NCI-H1417 (cell line): ENCODE results near the gene EIF5A.

Source experiments
- DNase-seq, 3 experiments: peaks; one replicate each; lab custom pipeline; 2025; lab: John Stamatoyannopoulos, UW

Gene EIF5A

DNA sequence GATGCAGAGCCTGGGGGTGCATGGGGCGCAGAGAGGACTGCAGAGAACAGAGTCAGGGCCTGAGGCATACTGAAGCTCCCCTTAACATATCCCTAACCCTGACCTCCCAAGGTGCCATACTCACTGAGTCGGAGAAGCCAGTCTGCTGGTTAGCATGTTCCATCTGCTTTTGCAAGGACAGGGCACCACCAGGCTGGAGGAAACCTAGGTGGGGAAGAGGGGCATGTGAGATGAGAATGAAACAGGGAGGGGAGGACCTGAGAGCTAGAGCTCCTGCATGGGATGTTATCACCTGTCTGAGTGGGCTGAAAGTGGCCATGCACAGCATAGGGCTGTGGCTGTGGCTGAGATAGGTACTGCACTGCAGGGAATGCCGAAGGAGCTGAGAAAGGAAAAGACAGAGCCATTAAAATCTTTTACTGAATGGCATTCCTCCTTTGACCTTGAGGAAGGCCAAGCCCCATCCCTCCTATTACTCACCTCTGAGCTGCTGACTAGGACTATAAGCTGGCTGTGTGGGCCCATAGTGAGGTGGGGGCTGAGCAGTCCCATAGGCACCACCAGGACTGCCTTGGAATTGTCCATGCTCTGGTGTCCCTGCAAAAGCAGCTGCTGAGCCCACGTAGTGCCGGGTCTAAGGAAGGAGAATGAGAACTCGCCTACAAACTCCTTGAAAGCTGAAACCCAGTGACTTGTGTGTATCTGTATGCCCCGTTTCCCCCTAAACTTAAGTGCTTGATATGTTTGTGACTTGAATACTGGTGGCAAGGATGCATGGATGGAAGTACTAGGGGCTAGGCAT lies 5.9 kb downstream of the EIF5A start:
- no peak for DNase-seq

DNA sequence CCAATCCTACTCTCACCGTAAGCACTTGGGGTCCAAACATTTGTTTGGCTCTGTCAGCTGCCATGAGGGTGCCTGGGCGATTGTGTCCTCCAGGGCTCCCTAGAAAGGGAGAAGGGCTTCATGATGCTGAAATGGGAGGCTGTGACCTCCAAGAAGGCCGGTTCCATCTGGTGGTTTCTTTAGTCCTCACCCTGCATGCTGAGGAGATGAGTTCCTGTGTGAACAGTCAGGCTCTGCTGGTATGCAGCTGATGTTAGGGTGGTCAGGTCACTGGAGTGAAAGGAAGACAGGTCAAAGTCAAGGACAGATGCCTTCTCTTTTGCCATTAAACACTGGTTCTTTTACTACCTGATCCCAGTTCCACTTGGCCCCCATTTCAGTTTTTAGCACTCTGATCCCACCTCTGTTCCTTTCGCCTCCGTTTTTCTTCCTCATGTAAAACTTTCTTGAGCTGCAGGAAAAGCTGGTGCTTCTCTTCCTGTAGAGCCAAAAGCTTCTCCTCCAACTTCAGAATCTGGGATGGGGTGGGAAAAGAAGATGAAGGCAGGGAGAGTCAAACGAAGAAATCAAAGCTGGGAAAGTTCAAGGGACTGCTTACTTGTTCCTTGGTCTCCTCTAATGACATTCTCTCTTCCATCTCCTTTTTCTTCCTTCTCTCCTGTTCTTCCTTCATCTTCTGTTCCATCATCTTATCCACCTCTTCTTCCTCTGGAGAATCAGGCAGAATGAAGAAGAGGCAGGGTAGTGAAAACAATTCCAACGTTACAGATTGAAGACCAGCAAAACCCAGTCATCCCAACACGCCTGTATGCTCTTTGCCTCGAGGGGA lies 6.7 kb downstream of the EIF5A start:
- DNase-seq: no peak

DNA sequence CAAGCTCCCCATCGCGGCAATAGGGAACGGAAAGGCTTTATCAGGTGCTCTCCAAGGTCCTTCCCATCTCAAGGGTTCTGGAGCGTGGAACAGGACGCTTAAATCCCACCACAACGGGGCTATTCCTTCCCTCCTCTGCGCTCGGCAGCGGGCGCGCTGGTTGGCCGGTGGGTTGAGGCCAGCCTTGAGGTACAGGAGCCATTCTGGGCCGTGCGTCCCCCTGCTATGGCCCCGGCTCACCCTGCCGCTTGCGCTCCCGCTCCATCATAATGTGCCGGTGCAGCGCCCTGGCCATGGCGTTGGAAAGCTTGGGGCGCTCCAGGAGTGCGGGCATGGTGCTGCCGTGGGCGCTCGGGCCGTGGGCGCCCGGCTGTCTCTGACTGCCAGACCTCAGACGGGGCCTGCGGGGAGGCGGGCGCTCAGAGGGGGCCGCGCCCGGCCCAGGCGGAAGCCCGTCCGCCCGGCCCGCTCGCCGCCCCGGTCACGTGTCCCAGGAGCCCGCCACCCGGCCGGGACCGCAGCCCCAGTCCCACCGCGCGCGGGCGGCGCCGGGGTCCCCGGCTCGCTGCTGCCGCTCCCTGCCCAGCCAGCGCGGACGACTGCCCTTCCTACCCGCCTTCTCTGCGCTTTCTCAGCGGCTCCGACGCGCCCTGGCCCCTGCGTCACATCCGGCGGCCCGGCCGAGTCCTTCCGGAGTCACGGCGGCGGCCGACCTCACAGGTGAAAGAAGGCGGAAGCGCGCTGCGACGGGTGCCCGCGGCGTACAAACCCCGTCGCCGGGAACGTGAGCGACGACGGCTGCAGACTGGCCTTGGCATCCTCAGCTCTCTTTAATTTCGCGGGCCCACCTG lies 7.5 kb downstream of the EIF5A start, which contains the start of gene GPS2:
GPS2 (minus strand) TSS at position 642 of the 851 bp plus-strand sequence; CDS start at position 334, 308 bp downstream.
- peak; percentile 71 to 87 (median 82) for DNase-seq

DNA sequence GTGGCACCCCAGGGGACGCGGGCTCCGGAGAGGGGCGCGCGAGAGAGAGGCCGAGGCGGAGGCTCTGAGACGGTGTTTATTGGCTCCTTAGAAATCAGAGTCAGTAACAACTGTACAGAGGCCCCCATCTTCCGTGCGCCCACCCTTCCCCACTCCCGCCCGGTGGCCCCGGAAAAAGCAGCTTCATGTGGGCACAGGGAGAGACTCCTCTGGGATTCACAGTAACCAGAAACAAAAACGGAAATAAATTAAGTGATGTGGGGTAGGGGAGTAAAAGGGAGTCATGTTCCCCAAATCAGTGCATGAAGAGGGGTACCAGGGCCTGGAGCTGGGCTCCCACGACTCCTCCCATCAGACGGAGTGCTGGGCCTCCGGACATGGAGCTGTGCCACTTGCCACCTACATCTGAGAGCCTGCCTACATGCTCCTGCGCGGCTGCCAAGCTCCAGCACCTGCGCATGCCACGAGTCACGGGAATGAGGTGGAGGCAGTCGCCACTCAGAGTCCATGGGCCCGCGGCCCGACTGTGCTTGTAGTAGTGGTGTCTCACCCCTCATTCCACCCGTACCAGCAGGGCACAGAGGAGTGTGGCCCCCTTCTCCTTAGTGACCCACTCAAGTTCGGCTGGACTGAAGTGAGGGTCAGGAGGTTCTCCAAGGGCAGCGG lies 8.3 kb downstream of the EIF5A start:
- peak in 1 of 3 experiments; percentile 13 for DNase-seq

DNA sequence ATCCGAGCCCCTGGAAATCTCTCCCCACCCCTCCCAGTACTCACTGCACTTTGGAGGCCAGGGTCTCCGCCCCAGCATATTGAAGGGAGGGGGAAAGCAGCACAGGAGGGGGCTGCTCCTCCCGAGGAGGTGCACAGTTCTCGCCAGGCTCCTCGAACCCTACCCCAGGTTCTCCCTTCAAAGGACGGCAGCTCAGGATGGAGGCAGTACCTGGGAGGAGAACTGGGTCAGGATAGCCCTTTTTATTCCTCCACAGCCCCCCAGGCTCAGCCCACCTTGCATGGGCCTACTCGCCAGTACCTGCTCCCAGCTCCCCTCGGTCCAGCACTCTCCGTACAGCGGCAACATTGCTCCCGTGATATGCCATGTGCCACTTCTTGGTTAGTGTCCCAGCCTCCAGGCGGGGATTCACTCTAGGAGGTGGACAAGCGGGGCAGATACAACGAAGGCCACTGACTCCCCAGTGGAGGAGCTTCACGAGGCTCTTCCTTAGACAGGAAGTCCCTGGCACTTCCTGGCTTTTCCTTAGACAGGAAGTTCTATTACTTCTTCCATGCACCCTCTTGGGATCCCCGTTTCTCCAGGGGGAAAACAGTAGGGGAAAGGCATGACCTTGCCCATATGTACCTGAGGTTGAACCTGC lies 9.9 kb downstream of the EIF5A start:
- DNase-seq: no peak

DNA sequence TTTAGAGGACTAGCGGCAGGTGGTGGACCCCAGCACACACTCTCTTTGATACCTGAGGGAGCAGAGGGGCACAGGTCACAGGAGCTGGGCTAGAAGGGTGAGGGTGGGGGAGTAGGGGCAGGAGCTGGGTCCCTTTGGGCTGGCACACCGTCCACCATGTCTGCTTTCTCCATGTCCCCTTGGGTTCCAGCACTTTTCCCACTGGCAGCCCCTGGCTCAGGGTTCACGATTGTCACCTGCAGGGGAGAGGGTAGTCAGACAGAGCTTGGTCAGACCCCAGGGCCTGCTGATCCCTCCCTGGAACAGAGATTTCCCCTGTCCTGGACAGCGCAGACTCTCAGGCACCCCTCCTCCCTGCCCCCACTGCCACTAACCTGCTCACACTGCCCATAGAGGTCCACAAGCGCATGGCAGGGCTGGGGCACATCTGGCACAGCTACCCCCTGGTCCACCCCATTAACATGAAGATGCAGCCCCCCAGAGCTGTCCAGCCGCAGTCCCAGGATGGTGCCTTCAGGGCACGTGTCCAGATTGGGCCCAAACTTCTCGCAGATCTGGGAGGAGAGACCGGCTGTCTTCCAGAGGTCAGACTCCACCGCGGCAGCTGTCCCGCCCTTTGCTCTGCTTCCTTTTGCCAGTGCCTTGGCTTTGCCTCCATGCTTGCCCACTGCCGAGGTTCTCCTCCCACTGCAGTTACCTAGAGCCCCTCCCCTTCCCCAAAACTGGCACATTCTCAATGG lies 10.9 kb downstream of the EIF5A start:
- no peak for DNase-seq

DNA sequence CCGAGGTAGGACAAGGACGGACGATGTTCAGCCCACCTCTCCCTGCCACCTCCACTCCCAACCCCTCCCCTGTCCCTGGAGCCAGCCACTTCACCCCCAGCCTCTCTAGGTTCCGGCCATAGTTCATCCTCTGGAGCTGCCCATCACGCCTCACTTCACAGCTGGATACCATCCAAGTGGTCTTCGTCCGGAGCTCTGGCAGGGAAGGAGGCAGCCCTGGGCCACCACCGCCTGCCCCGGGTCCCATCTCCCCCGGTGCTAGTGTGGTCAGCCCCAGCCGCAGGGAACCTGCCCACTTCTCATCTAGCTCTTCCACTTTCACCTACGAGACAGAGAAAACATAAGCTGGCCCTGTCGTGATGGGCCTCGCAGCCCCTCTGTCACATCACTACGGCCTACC lies 14.0 kb downstream of the EIF5A start:
- no peak for DNase-seq

DNA sequence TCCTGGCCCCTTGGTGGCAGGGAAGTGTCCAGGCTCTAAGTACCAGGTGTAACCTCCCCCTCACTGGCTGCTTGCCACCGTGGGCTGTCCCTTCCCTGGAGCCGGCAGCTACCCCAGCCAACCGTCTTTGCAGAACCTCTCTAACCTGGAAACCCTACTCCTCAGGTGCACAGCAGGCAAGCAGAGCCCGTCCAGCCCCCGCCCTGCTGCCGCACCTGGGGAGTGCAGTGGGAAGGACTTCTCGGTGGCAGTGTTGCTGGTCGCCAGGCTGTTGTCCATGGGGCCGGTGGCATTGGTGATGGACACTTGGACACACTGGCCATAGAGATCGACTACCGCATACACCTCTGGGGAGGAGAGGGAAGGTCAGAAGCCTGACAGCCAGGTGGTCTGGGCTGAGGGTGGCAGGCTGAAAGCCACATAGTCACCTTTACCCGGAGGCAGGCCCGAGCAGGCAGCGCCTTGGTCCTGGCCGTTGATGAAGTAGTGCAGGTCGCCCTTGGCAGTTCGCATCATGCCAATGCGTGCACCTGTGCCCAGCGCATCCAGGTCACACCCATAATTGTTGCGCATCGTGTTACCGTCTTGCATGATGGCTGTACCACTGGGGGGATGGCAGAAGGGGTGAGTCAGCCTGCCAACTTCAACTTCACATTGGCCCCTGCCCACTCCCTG lies 15.2 kb downstream of the EIF5A start:
- no peak for DNase-seq

DNA sequence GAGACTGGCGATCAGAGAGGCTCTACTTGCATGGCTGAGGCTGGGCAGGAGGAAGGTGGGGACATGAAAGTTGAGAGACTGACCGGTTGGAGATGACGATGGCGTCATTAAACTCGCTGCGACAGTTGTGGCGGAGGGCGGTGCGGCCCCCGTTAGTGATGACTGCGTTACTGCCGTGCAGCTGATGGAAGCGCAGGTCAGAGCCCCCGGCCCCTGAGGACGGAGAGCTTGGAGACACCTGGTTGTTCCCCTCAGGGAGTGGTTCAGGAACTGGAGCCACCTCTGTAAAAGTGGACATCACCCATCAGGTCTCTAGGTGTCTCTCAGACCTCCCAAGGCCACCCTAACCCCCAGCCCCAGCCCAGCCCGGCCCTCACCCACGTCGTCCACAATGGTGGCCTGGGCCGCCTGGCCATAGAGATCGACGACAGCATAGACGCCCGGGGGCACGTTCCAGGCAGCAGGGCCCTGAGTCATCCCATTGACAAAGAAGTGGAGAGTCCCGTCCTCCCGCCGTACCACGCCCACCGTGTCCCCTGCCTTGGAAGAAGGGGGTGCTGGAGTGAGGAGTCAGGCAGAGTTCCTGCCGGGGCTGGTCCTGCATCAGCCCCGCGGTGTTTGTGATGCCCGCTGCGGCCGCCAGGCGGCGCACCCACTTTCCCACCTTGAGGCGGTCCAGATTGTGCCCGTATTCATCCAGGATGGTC lies 16.5 kb downstream of the EIF5A start:
- DNase-seq: no peak

DNA sequence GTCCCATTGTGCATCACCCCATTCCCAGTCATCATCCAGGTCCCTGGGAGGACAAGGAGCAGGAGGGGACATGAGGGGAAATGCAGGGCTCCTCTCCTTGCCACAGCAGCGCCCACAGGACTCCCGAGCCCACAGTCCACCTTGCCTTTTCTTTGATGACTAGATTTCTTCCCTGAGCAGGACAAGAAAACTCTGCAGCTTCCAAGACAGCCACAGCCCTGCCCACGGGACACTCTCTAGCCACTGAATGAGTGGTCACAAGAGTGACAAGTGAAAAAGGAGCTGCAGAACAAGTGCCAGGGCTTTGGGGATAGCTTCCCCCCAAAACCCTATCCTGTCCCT lies 17.0 kb downstream of the EIF5A start:
- no peak for DNase-seq

DNA sequence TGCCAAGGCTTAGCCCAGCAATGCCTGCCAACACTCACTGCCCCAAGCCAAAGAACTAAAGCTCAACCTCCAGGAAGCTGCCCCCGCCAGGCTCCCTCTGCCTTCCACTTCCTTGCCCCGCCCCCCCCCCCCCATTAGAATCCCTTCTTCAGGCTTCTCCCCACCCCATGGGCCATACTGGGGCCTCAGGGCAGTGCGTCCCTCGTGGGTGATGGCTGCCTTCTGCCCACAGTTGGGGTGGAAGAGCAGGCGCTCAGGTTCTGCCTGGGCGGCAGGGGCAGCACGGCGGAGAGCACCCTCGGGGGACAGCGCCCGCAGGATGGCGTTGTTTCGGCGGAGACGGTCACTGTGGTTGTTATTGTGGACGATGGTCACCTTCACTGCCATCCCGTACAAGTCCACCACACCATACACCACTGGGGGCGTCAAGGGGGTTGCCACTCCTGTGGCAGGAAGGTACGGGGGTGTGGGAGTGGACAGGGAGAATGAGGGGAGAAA lies 17.7 kb downstream of the EIF5A start:
- DNase-seq: no peak

DNA sequence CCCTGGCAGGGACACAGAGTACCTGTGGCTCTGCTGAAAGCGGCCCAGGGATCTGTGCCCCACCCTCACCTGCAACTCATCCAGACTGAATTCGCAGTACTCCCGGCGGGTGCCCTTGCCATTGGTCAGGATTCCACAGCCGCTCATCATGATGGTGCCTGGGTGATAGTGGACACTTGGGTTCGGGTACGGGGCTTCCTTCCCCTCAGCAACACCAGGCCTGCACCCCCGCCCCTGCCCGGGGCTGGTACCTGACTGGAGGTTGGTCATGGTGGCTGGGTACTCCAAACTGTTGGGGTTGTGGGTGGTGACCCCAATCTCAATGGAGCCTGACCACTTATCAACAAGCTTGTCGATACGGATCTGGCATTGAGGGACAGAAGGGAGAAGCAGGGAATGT lies 18.8 kb downstream of the EIF5A start:
- no peak for DNase-seq

DNA sequence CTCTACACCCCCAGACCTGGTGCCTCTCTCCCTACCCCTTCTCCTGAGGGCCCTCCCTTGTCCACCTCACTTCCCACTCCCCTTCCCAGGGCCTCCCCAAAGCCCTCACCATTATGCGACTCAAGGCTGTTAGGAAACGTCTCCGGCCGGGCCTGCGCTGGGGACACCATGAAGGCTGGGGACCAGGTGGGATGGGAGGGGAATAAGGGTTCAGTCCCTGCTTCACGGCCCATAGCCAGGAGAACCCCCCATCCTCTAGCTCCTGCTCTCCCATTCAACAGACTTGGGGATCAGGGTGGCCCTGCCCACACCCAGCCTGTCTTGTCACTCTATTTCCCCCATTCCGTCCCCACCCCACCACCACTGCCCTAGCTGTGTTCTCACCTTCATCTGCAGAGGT lies 19.6 kb downstream of the EIF5A start:
- no peak for DNase-seq

DNA sequence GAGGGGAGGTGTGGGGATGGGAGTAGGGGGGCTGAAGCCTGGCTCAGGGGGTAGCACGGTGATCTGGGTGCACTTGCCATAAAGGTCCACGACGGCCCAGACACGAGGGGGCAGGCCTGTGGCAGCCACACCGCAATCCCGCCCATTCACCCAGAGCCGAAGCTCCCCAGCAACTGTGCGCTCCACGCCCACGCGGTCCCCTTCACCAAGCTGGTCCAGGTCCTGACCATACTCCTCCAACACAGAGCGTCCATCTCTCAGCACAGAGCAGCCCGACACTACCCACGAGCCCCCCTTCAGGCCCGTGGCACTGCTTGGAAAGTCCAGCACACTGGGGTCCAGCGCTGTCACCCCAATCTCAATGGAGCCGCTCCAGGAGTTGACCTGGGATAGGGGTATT lies 20.1 kb downstream of the EIF5A start:
- no peak for DNase-seq

DNA sequence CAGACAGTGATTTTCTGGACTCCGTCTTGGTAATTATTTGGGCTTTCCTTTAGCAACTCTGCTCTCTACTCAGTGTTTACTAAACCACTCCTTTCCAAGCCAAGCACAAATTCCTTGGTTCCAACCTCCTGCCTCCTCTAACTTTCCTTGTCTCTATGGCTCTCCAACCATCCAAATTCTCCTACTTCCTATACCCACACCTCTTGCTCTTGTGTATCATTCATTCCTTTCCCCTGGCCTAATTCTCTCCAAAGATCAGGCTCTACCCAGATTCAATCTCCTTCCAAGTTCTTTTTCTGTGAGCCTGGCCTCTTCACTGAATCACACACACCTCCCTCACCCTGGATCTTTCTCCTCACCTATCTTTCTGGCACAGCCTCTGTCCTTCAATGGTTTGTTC lies 20.6 kb downstream of the EIF5A start:
- DNase-seq: no peak

DNA sequence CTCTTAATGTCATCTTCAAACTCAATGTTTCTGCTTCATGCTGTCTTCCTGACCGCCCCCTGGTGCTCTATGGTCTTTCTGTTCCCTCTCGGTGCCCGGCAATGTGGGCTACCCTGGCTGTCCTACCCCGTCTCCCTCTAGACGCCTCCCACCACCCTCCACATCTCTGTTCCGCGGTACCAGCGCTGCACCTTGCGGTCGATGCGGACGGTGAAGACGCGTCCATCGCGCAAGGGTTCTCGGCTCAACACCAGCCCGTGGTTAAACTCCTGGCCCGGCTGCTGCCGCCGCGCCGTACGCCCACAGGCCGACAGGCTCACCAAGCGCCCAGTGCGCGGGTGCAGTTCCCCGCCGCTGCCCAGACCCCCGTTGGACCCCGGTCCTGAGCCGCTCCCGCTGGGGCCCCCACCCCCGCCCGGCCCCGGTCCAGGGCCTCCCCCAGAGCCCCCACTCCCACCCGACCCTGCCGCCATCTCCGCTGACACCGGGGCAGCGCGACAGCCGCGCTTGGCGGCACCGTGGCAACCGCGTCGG lies 21.5 kb downstream of the EIF5A start, which contains the start of gene NEURL4:
NEURL4 (minus strand) TSS at position 496 of the 534 bp plus-strand sequence; CDS start at position 473, 23 bp downstream.
- DNase-seq: peak in 1 of 3 experiments; percentile 50

DNA sequence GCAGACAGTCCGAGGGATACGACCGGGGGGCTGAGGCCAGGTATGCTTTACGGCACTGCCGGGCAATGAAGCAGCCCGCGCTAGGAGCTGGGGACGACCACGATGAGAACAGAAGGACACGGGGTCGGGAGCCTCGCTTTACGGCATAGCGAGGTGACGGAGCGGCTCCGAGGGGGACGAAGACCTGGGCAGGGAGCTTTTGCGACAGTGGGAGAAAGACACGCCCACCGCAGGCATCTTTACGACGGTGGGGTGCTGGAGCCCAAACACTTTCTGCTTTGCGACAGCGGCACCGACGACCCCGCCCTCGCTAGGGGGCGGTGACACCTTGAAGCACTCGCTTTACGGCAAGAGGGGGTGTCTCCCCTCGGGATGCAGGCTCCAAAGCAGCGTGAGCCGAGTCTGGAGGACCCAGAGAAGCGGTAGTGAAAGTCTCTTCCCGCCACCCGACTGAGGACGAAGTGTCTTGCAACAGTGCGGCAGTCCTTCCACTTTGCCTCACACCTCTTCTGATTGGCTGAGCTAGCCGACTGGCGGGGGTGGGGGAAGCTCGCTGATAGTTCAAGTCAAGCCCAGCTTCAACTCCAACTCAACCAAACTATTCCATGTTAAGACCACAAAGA lies 22.1 kb downstream of the EIF5A start:
- peak; percentile 95 to 98 (median 96) for DNase-seq

DNA sequence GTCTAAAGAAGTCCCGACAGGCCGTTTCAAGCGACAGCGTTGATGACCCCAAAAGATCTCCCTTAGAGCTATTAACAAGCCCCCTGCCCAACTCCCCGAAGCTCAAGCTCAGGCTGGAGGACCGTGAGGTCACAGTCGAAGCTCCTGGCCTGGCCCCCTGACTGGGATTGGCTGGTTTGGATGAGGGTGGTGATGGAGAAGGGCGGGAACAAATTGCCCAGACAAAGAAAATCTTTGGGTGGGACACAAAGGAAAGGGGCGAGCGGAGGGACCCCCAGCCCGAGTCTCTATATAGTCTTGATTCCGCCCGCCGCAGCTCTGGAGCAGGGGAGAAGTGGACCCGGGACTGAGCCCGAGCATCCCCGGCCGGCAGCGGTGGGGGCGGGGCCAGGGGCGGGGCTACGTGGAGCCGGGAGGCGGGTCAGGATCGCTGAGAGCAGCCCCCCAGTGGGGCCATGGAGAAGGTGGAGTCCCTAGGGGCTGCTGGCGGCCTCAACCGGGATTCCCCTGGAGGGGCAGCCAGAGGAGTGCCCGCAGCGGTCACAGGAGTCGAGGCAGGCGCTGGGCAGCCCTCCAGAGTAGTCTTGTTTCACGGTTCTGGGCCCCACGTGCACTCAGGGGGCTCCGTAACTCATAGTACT lies 22.7 kb downstream of the EIF5A start:
- DNase-seq: peak; percentile 46 to 89 (median 86)
